Transverse colon (tissue), 4 donors: ENCODE data around the gene FMO4.

Experiments
- POLR2A ChIP-seq: fragments of 450-650 bp; IDR thresholded peaks from one replicate; pipeline ENCODE4 v1.6.1; 2016; ENCODE audit warnings: antibody characterized with exemption, mild to moderate bottlenecking, moderate library complexity
- POLR2AphosphoS5 ChIP-seq, 3 donors: sonication (generic); formaldehyde crosslinking; IDR thresholded peaks; one replicate each; pipeline ENCODE4 v1.6.1; 2016; ENCODE audit warnings: antibody characterized with exemption in 3 of 3
- TF ChIP-seq, protein P1 (sequence below), 5 experiments: fragments of 200-600 bp in 3 of 5; fragments of 450-650 bp in 2 of 5; sonication (generic) in 3 of 5; IDR thresholded peaks; 1 replicate in 2 of 5; 2 replicates in 3 of 5; pipeline ENCODE4 v1.5.1; 2016 to 2017; ENCODE audit warnings: antibody characterized with exemption in 5 of 5, inconsistent platforms in 3 of 5, mild to moderate bottlenecking in 2 of 5, moderate library complexity in 1 of 5

DNA sequence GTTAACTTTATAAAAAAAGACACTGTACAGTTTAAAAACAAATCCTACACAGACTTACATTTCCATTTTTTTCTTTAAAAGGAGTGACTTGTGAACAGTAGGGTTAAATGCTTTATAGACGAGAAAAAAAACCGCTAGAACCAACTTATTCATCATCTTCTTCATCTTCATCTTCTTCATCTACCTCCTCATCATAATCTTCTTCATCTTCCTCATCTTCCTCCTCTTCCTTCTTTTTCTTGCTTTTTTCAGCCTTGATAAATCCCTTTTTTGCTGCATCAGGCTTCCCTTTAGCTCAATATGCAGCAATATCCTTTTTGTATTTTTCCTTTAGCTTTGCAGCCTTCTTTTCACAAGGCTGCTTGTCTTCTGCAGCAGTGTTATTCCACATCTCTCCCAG is 43.2 kb upstream of the FMO4 start:
- TF ChIP-seq, protein P1, sequence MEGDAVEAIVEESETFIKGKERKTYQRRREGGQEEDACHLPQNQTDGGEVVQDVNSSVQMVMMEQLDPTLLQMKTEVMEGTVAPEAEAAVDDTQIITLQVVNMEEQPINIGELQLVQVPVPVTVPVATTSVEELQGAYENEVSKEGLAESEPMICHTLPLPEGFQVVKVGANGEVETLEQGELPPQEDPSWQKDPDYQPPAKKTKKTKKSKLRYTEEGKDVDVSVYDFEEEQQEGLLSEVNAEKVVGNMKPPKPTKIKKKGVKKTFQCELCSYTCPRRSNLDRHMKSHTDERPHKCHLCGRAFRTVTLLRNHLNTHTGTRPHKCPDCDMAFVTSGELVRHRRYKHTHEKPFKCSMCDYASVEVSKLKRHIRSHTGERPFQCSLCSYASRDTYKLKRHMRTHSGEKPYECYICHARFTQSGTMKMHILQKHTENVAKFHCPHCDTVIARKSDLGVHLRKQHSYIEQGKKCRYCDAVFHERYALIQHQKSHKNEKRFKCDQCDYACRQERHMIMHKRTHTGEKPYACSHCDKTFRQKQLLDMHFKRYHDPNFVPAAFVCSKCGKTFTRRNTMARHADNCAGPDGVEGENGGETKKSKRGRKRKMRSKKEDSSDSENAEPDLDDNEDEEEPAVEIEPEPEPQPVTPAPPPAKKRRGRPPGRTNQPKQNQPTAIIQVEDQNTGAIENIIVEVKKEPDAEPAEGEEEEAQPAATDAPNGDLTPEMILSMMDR (IDR thresholded peaks at IDR 0.05) = no peak
- TF ChIP-seq POLR2A (no peak), POLR2AphosphoS5 (IDR thresholded peaks at IDR 0.05) (no peak)
